C4-2B (cell line): ENCODE measurements around the gene TTLL12.
A peak's percentile ranks its signal among the peaks of the same experiment; 100 is the strongest.

ENCODE experiments used
- H3K27ac ChIP-seq: fragments of 450-650 bp; 2 replicates; pipeline ENCODE4 v1.5.1; 2017
- ZFX ChIP-seq: fragments of 450-650 bp; IDR thresholded peaks from 2 replicates; pipeline ENCODE4 v1.6.1; 2017
- TF ChIP-seq, protein P1 (sequence below): fragments of 450-650 bp; conservative IDR thresholded peaks from 2 replicates; pipeline ENCODE4 v1.5.1; 2017; ENCODE audit warnings: mild to moderate bottlenecking

Gene TTLL12

GRCh38 chr22:43116932-43117331 lies 70.0 kb downstream of the TTLL12 start:
- no peak for TF ChIP-seq ZFX
- TF ChIP-seq, protein P1, sequence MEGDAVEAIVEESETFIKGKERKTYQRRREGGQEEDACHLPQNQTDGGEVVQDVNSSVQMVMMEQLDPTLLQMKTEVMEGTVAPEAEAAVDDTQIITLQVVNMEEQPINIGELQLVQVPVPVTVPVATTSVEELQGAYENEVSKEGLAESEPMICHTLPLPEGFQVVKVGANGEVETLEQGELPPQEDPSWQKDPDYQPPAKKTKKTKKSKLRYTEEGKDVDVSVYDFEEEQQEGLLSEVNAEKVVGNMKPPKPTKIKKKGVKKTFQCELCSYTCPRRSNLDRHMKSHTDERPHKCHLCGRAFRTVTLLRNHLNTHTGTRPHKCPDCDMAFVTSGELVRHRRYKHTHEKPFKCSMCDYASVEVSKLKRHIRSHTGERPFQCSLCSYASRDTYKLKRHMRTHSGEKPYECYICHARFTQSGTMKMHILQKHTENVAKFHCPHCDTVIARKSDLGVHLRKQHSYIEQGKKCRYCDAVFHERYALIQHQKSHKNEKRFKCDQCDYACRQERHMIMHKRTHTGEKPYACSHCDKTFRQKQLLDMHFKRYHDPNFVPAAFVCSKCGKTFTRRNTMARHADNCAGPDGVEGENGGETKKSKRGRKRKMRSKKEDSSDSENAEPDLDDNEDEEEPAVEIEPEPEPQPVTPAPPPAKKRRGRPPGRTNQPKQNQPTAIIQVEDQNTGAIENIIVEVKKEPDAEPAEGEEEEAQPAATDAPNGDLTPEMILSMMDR: no peak
- peak overlapping the region; percentile 87; the same call in 1 of the 2 replicates for H3K27ac ChIP-seq
